Omental fat pad (tissue), 4 donors: Measurements from ENCODE around the gene RTN4RL1. TPM values are rescaled to one million over a fixed set of nuclear protein-coding genes. Genes with fewer than 3 reads are reported as not detected.

Source experiments
- ATAC-seq: fragments of 150-250 bp; one replicate; pipeline ENCODE4 v1.9.1; 2016; ENCODE audit warnings: mild to moderate bottlenecking, moderate library complexity; ENCODE audit not compliant: low FRiP score
- DNase-seq: peaks from one replicate; pipeline ENCODE4 v3.0.0-alpha.2; 2019; ENCODE audit warnings: low spot score
- CTCF ChIP-seq, 3 donors: fragments of 450-650 bp; IDR thresholded peaks; one replicate each; pipeline ENCODE4 v1.5.1; 2016 to 2017; ENCODE audit warnings: antibody characterized with exemption in 3 of 3, mild to moderate bottlenecking in 3 of 3, moderate library complexity in 2 of 3
- total RNA-seq, 4 donors: library from RNA; depleted of rRNA; stranded (reverse); fragments of >200 nt; gene quantifications; one replicate each; pipeline ENCODE4 v1.1.0, GENCODE V29; 2016

RTN4RL1 gene
- total RNA-seq, 4 donors from 2014 or later, result 4.5 to 5.2 (median 4.6) TPM

GRCh38 chr17:1972487-1973160, 52.5 kb downstream of the RTN4RL1 start:
- DNase-seq (no peak), ATAC-seq (no peak)
- no peak for TF ChIP-seq CTCF (IDR thresholded peaks at IDR 0.05)

GRCh38 chr17:1970843-1971384, 54.2 kb downstream of the RTN4RL1 start:
- DNase-seq (no peak), ATAC-seq (no peak)
- no peak for TF ChIP-seq CTCF (IDR thresholded peaks at IDR 0.05)

- DNase-seq, result no peak
- no peak for TF ChIP-seq CTCF (IDR thresholded peaks at IDR 0.05)
- no peak for ATAC-seq
These were observed 55.4 kb downstream of the RTN4RL1 start for GRCh38 chr17:1969712-1970111.

GRCh38 chr17:1967213-1967612, 57.9 kb downstream of the RTN4RL1 start:
- DNase-seq (no peak), ATAC-seq (no peak)
- no peak for TF ChIP-seq CTCF (IDR thresholded peaks at IDR 0.05)

- ATAC-seq (no peak), DNase-seq (no peak)
- no peak for TF ChIP-seq CTCF (IDR thresholded peaks at IDR 0.05)
These were observed 58.7 kb downstream of the RTN4RL1 start for GRCh38 chr17:1966274-1967086.

GRCh38 chr17:1965556-1966273, 59.4 kb downstream of the RTN4RL1 start:
- no peak for ATAC-seq
- no peak for TF ChIP-seq CTCF (IDR thresholded peaks at IDR 0.05)
- DNase-seq, result no peak
